HG03196 (cell line): ENCODE data around the gene IL23A.
A peak's percentile ranks its signal among the peaks of the same experiment; 100 is the strongest.

Source experiments
- ATAC-seq: cut with Tn5 transposase; IDR thresholded peaks from one replicate; pipeline ENCODE4 v1.9.1; 2021; ENCODE audit not compliant: unreplicated experiment

Gene IL23A

GRCh38 chr12:56359851-56360767 lies 21.4 kb downstream of the IL23A start, which contains the start of gene STAT2:
TSS of gene STAT2 (minus strand) at chr12:56360107. CDS start at chr12:56356571, 3,536 bp downstream.
- peak; percentile 93 for ATAC-seq

DNA sequence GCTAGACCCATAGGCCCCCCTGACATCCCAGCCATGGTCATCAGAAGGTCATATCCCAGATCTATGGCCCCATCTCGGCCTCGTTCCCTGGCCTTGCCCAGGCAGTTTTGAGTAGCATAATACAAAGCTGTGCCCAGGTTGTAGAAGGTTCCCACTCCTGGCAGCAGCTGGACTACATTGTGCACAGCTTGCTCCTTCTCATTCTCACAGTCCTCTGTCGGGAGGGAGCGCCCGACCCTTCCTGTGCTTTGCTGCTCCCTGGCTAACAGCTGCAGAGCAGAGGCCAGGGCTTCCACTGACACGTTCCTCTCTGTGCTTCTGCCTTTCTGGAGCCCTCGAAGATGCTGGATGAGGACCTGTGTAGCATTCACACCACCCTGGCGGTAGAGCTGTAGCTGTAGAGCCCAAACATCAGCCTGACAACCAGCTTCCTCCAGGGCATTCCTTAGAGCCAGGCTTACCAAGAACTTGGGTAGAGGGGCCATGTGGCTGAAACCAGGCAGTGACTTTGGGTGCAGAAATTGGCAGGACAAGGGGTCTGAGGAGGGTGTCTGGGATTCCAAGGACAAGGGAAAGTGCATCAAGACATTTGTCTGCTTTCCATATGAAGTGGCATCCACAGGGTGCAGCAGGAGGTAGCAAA lies 22.9 kb downstream of the IL23A start:
- ATAC-seq = no peak

DNA sequence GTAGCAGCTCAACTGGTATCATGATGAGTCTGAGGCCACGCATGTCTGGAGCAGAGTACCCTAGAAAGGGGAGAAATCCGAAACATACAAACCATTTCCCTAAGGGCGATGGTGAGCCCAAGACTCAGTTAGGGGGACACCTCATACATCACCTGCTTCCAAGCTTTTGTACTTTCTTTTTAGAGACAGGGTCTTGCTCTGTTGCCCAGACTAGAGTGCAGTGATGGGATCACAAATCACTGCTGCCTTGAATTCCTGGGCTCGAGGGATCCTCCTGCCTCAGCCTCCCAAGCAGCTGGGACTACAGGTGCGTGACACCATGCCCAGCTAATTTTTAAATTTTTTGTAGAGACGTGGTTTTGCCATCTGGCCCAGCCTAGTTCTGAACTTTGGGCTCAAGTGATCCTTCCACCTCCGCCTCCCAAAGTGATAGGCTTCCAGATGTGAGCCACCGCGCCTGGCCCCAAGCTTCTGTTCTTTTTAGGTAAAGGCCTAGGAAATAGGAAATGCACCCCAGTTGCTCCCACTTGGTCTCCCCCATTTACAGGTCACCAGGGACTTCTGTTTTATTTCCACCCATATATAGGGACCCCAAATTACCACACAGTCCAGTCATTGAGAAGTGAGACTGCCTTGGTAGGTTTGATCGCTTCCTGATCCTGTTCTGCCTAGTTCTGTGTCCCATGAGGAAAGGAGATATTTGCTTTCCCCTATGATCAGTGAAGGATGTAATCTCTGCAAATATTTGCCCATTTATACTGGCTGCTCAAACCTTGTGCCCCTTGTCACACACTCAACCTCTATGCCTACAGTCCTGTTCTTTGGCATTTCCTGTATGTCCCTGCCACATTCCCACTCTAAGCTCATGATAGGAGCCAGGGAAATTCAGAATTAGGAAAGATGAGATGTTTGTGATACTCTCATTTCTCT lies 23.7 kb downstream of the IL23A start, which contains the start of gene APOF:
Gene APOF (minus strand): TSS at position 728 of the 930 bp plus-strand sequence. CDS start 112 bp downstream, at position 616.
- ATAC-seq = no peak

- ATAC-seq = no peak
Observed at GRCh38 chr12:56366948-56367347, 28.3 kb downstream of the IL23A start.

DNA sequence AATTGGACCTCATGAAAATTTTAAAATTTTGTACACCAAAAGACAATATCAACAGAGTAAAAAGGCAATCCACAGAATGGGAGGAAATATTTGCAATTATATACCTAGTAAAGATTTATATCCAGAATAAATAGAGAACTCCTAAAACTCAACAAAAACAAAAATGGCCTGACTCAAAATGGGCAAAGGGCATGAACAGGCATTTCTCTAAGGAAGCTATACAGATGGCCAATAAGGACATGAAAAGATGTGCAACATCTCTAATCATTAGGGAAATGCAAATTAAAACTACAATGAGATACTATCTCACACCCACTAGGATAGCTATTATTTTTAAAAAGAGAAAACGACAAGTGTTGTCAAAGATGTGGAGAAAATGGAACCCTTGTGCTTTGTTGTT lies 34.8 kb downstream of the IL23A start:
- no peak for ATAC-seq

DNA sequence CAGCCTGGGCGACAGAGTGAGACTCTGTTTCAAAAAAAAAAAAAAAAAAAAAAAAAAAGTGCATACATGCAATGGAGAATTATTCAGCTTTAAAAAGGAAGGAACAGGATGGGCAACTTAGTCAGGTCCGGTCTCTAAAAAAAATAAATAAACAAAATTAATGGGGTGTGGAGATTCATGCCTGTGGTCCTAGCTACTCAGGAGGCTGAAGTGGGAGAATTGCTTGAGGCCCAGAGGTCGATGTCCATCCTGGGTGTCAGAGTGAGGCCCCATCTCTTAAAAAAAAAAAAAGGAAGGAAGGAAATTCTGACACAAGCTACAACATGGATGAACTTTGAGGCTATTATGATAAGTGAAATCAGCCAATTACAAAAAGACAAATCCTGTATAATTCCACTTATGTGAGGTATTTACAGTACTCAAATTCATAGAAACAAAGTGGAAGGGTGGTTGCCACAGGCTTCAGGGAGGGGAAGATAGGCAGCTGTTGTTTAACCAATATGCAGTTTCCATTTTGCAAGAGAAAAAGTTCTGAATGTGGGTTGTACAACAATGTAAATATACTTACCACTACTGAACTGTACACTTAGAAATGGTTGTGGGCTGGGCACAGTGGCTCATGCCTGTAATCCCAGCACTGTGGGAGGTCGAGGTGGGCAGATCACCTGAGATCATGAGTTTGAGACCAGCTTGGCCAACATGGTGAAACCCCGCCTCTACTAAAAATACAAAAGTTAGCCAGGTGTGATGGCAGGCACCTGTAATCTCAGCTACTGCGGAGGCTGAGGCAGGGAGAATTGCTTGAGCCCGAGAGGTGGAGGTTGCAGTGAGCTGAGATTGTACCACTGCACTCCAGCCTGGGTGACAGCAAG lies 36.3 kb downstream of the IL23A start:
- ATAC-seq = peak; percentile 20

- ATAC-seq = peak; percentile 66
Observed at GRCh38 chr12:56375598-56376434, 37.1 kb downstream of the IL23A start.

GRCh38 chr12:56377310-56377988 lies 38.8 kb downstream of the IL23A start:
- no peak for ATAC-seq

- no peak for ATAC-seq
Observed at GRCh38 chr12:56377989-56378316, 39.3 kb downstream of the IL23A start.

- no peak for ATAC-seq
Observed at GRCh38 chr12:56382611-56383010, 43.9 kb downstream of the IL23A start.

DNA sequence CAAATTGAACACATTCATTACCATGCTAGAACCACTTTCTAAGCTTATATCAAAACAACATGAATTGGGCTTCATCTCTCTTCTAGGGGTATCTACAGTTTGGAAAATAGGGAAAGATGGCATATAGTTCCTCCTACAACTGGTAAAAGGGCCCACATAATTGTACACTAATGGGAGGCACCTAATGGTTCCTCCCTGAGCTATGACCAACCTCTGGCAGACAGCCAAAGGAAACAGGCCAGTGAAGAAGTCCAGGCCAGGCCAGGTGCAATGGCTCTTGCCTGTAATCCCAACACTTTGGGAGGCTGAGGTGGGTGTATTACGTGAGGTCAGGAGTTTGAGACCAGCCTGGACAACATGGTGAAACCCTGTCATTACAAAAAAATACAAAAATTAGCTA lies 47.2 kb downstream of the IL23A start:
- no peak for ATAC-seq

GRCh38 chr12:56387152-56387736 lies 48.6 kb downstream of the IL23A start:
- ATAC-seq = no peak

DNA sequence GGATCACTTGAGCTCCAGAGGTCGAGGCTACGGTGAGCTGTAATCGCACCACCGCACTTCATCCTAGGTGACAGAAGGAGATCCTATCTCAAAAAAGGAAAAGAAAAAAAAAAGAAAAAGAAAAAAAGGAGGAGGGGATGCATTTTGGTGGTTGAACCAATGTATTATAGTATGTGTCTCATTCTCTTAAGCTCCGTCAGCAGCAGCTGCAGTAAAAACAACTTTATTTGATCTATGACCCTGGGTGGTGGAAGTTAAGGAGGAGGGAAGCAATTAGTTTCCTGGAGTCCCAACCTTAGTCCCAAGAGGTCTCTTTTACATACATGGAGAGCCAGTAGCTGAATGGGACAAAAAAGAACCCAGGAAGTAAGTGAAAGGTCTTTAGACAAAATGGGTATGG lies 50.7 kb downstream of the IL23A start:
- no peak for ATAC-seq
